Endothelial cell of umbilical vein (primary cell): Measurements from ENCODE around the gene FAM78A. TPM values are rescaled to one million over a fixed set of nuclear protein-coding genes. Genes with fewer than 3 reads are reported as not detected.

Experiments used
- BruUV-seq: library from RNA; stranded (reverse); fragments of 400-500 nt; replicated peaks from 2 replicates; lab custom pipeline; 2021; lab: Mats Ljungman, UMichigan
- CTCF ChIA-PET: fragments of 300-600, 350-600 bp; sonication (Branson Sonifier 250); formaldehyde crosslinking; loops from one replicate; lab custom pipeline; 2021; ENCODE audit warnings: antibody characterized with exemption, inconsistent platforms; lab: Charles Lee
- POLR2A ChIA-PET: fragments of 300-600, 350-600 bp; sonication (Branson Sonifier 250); formaldehyde crosslinking; loops from one replicate; lab custom pipeline; 2021; ENCODE audit warnings: antibody characterized with exemption, inconsistent platforms; lab: Charles Lee
- DNase-seq: peaks from one replicate; pipeline ENCODE4 v3.0.0-alpha.2; 2011; ENCODE audit warnings: low read depth, low spot score
- FAIRE-seq: peaks from 2 replicates; lab custom pipeline; 2011; peaks lifted over from hg19 to GRCh38; lab: Jason Lieb, UNC
- H2AFZ ChIP-seq: 2 replicates; pipeline ENCODE4 v1.6.0; 2012; ENCODE audit warnings: low read depth, low read length, control low read depth, inconsistent platforms
- H3K27ac ChIP-seq: 2 replicates; pipeline ENCODE4 v1.5.1; 2011; ENCODE audit warnings: low read depth, mild to moderate bottlenecking, control low read depth, low read length, moderate library complexity; ENCODE audit not compliant: insufficient read depth
- H3K27me3 ChIP-seq, 2 experiments: 2 replicates each; pipeline versions ENCODE4 v1.6.0 to v1.6.1; 2011; ENCODE audit warnings: low read length in 2 of 2, mixed read lengths in 1 of 2; ENCODE audit not compliant: control insufficient read depth in 2 of 2, insufficient read depth in 2 of 2
- H3K36me3 ChIP-seq, 2 experiments: 2 replicates in 1 of 2; 3 replicates in 1 of 2; pipeline ENCODE4 v1.5.1; 2011; ENCODE audit warnings: low read length in 2 of 2, mild to moderate bottlenecking in 1 of 2, moderate library complexity in 1 of 2; ENCODE audit not compliant: control insufficient read depth in 2 of 2, insufficient read depth in 2 of 2; ENCODE audit errors: extremely low read depth in 1 of 2
- H3K4me1 ChIP-seq: 3 replicates; pipeline ENCODE4 v1.5.1; 2011; ENCODE audit warnings: mild to moderate bottlenecking, low read length; ENCODE audit not compliant: control insufficient read depth, insufficient read depth; ENCODE audit errors: extremely low read depth
- H3K4me2 ChIP-seq: 2 replicates; pipeline ENCODE4 v1.6.1; 2011; ENCODE audit warnings: low read length, control low read depth, mixed read lengths; ENCODE audit not compliant: insufficient read depth
- H3K4me3 ChIP-seq, 3 experiments: fragments of 200-600 bp in 1 of 3; sonication (generic), shearing (Covaris generic) in 1 of 3; replicated peaks in 1 of 3; 2 replicates each; pipeline ENCODE4 v1.5.1; 2011 to 2016; ENCODE audit warnings: control low read depth in 3 of 3, low read length in 3 of 3, mild to moderate bottlenecking in 2 of 3, inconsistent platforms in 1 of 3, low read depth in 1 of 3, moderate library complexity in 1 of 3; ENCODE audit not compliant: insufficient read depth in 1 of 3
- H3K79me2 ChIP-seq: 2 replicates; pipeline ENCODE4 v1.6.0; 2012; ENCODE audit warnings: low read length, inconsistent platforms; ENCODE audit not compliant: control insufficient read depth, insufficient read depth
- H3K9ac ChIP-seq: replicated peaks from 2 replicates; pipeline ENCODE3; 2011; ENCODE audit warnings: low read length, control low read depth; ENCODE audit not compliant: insufficient read depth; ENCODE audit errors: extremely low read depth
- H3K9me1 ChIP-seq: replicated peaks from 3 replicates; pipeline ENCODE4 v1.6.0; 2011; ENCODE audit warnings: mild to moderate bottlenecking, low read length; ENCODE audit not compliant: control insufficient read depth, insufficient read depth; ENCODE audit errors: extremely low read depth
- H3K9me3 ChIP-seq: replicated peaks from 2 replicates; pipeline ENCODE4 v1.5.1; 2012; ENCODE audit warnings: low read length, inconsistent platforms; ENCODE audit not compliant: control insufficient read depth, insufficient read depth
- H4K20me1 ChIP-seq: replicated peaks from 2 replicates; pipeline ENCODE3; 2011; ENCODE audit warnings: mild to moderate bottlenecking, low read length; ENCODE audit not compliant: control insufficient read depth, insufficient read depth; ENCODE audit errors: extremely low read depth
- CTCF ChIP-seq, 2 donors: IDR thresholded peaks; 1 replicate in 1 of 2; 2 replicates in 1 of 2; pipeline ENCODE4 v1.5.1; 2011; ENCODE audit warnings: low read length in 2 of 2, mild to moderate bottlenecking in 2 of 2, moderate library complexity in 2 of 2, control low read depth in 1 of 2, inconsistent platforms in 1 of 2, low read depth in 1 of 2; ENCODE audit not compliant: insufficient read depth in 1 of 2; ENCODE audit errors: extremely low read depth in 1 of 2
- EZH2 ChIP-seq: IDR thresholded peaks from 2 replicates; pipeline ENCODE4 v1.6.1; 2012; ENCODE audit warnings: borderline replicate concordance, low read depth, mild to moderate bottlenecking, moderate library complexity, low read length, inconsistent platforms; ENCODE audit not compliant: severe bottlenecking
- FOS ChIP-seq: IDR thresholded peaks from 2 replicates; pipeline ENCODE4 v1.6.1; 2011; ENCODE audit warnings: mild to moderate bottlenecking, low read length, moderate library complexity, borderline replicate concordance; ENCODE audit not compliant: insufficient read depth
- GATA2 ChIP-seq: IDR thresholded peaks from 2 replicates; pipeline ENCODE4 v1.7.0; 2011; ENCODE audit warnings: low read depth, mild to moderate bottlenecking, moderate library complexity, mixed read lengths, low read length; ENCODE audit not compliant: insufficient read length, insufficient read depth
- JUN ChIP-seq: IDR thresholded peaks from 2 replicates; pipeline ENCODE4 v1.6.1; 2011; ENCODE audit warnings: borderline replicate concordance, low read depth; ENCODE audit not compliant: insufficient read length, insufficient read depth
- MAX ChIP-seq: IDR thresholded peaks from 2 replicates; pipeline ENCODE4 v1.6.1; 2011; ENCODE audit not compliant: insufficient read depth, insufficient read length
- MYC ChIP-seq: IDR thresholded peaks from one replicate; pipeline ENCODE4 v1.6.1; 2011; ENCODE audit warnings: mild to moderate bottlenecking, low read depth, low read length
- POLR2A ChIP-seq: IDR thresholded peaks from 2 replicates; pipeline ENCODE4 v1.6.1; 2012; ENCODE audit warnings: low read depth, mild to moderate bottlenecking, control low read depth, low read length
- POLR2AphosphoS5 ChIP-seq: IDR thresholded peaks from 2 replicates; pipeline ENCODE4 v1.6.1; 2012; ENCODE audit warnings: low read depth, mild to moderate bottlenecking, control low read depth, low read length, moderate library complexity; ENCODE audit not compliant: insufficient read depth
- dilution Hi-C: fragments of 300-500 bp; cut with MboI; formaldehyde crosslinking; loops from one replicate; pipeline ENCODE4 v1.15.0; 2019; ENCODE audit warnings: low sequenced_read_pairs; ENCODE audit not compliant: extremely low pct_ligation_motif_present
- intact Hi-C: fragments of 100-400 bp; cut with micrococcal nuclease; formaldehyde crosslinking; loops from one replicate; pipeline ENCODE4 v1.10.0; 2022
- polyA plus RNA-seq, 4 experiments: library from polyadenylated mRNA; depleted of rRNA in 3 of 4; stranded (reverse) in 3 of 4; unstranded in 1 of 4; fragments of >200 nt; gene quantifications; 2 replicates each; pipeline versions ENCODE4 v1.2.1 to v1.2.3, GENCODE V29; 2011 to 2012; ENCODE audit warnings: missing spikeins in 1 of 4
- total RNA-seq: library from RNA; stranded (reverse); gene quantifications from 2 replicates; pipeline ENCODE4 v1.2.3, GENCODE V29; 2021

FAM78A gene
- total and polyA plus RNA-seq, 2 donors (not counting 3 experiments of a cell fraction or from before 2014, with no cell fraction given): 34.0 to 37.4 TPM

- dilution Hi-C loops: no loop called here
- Histone ChIP-seq H3K9me1 (no peaks in the 10 kb centered on the region), H3K4me1 (peaks cover 32% of the 10 kb centered on the region), H3K9me3 (no peaks in the 10 kb centered on the region), H3K4me3 (no peak overlapping the region), H3K27me3 (no peaks in the 10 kb centered on the region), H3K36me3 (peaks cover 0 to 23% of the 10 kb centered on the region in 2 experiments), H3K79me2 (no peaks in the 10 kb centered on the region), H4K20me1 (no peaks in the 10 kb centered on the region), H3K4me2 (no peak overlapping the region), H3K27ac (peak overlapping the region; percentile 97), H2AFZ (no peak overlapping the region), H3K9ac (no peak overlapping the region)
- POLR2A ChIA-PET: interaction anchor here (0.6 to 0.9 kb wide), 2 partner anchors 34 to 58 kb away, joined by 3 to 4 read pairs; no protein-coding TSS in a partner anchor
- DNase-seq (peak; percentile 54), FAIRE-seq (peak; percentile 24)
- intact Hi-C loops: loop anchor here (1.0 kb wide), 1 partner anchor 10 kb away; no protein-coding TSS in a partner anchor
- TF ChIP-seq CTCF (IDR thresholded peaks at IDR 0.05; ENCODE audit: extremely low read depth in 1 of 2, insufficient read depth in 1 of 2, low read depth in 1 of 2, low read length in 2 of 2): no peak
- TF ChIP-seq MAX: no peak
- no peak for TF ChIP-seq MYC
- CTCF ChIA-PET: interaction anchor here (1.0 to 1.2 kb wide), 2 partner anchors 40 to 100 kb away, joined by 3 to 4 read pairs; partner anchors contain the start of gene FAM78A
- no TSS peak for BruUV-seq
These were observed 39.5 kb downstream of the FAM78A start for GRCh38 chr9:131236761-131237160.

- no peaks in the 10 kb centered on the region for H3K27me3 ChIP-seq
These were observed 40.1 kb downstream of the FAM78A start for GRCh38 chr9:131236161-131236560.

More at GRCh38 chr9:131236161-131236560, 40.1 kb downstream of the FAM78A start:
- FAIRE-seq: no peak
- no peak for DNase-seq
- Histone ChIP-seq H3K4me2 (no peak overlapping the region), H3K79me2 (no peaks in the 10 kb centered on the region), H3K4me1 (peaks cover 32% of the 10 kb centered on the region), H3K4me3 (no peak overlapping the region), H3K9me1 (no peaks in the 10 kb centered on the region), H2AFZ (no peak overlapping the region), H4K20me1 (no peaks in the 10 kb centered on the region), H3K27ac (no peak overlapping the region), H3K9me3 (no peaks in the 10 kb centered on the region), H3K36me3 (peaks cover 0 to 23% of the 10 kb centered on the region in 2 experiments), H3K9ac (no peak overlapping the region)
- intact Hi-C loops (no loop called here), dilution Hi-C loops (no loop called here)
- POLR2A ChIA-PET: no interaction called here
- TF ChIP-seq JUN (no peak), FOS (no peak), POLR2A (no peak), POLR2AphosphoS5 (no peak), MAX (no peak), GATA2 (no peak), CTCF (IDR thresholded peaks at IDR 0.05; ENCODE audit: extremely low read depth in 1 of 2, insufficient read depth in 1 of 2, low read depth in 1 of 2, low read length in 2 of 2) (no peak), MYC (no peak), EZH2 (no peak)
- CTCF ChIA-PET: interaction anchor here (1.0 to 1.2 kb wide), 2 partner anchors 40 to 100 kb away, joined by 3 to 4 read pairs; partner anchors contain the start of gene FAM78A
- no TSS peak for BruUV-seq
